ENCODE results near the gene PLRG1.

DNA sequence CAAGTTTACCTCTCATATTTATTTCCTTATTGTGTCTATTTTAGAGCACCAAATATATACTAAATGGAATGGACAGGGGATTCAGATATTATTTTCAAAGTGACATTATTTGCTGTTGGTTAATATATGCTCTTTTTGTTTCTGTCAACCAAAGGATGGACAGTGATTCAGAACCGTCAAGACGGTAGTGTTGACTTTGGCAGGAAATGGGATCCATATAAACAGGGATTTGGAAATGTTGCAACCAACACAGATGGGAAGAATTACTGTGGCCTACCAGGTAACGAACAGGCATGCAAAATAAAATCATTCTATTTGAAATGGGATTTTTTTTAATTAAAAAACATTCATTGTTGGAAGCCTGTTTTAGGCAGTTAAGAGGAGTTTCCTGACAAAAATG, 18.8 kb upstream of the PLRG1 start:
- TF ChIP-seq, protein P1, sequence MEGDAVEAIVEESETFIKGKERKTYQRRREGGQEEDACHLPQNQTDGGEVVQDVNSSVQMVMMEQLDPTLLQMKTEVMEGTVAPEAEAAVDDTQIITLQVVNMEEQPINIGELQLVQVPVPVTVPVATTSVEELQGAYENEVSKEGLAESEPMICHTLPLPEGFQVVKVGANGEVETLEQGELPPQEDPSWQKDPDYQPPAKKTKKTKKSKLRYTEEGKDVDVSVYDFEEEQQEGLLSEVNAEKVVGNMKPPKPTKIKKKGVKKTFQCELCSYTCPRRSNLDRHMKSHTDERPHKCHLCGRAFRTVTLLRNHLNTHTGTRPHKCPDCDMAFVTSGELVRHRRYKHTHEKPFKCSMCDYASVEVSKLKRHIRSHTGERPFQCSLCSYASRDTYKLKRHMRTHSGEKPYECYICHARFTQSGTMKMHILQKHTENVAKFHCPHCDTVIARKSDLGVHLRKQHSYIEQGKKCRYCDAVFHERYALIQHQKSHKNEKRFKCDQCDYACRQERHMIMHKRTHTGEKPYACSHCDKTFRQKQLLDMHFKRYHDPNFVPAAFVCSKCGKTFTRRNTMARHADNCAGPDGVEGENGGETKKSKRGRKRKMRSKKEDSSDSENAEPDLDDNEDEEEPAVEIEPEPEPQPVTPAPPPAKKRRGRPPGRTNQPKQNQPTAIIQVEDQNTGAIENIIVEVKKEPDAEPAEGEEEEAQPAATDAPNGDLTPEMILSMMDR (IDR thresholded peaks at IDR 0.05): no peak
- no peak for TF ChIP-seq POLR2A (IDR thresholded peaks at IDR 0.05)

All from esophagus squamous epithelium (tissue), 4 donors.